Fibroblast of lung (primary cell): ENCODE measurements around the gene TTLL10. TPM values are rescaled to one million over a fixed set of nuclear protein-coding genes. Genes with fewer than 3 reads are reported as not detected.

Source experiments
- DNase-seq, 2 donors: peaks; one replicate each; pipeline versions ENCODE4 v3.0.0 to v3.0.0-alpha.2; 2010; ENCODE audit warnings: low read depth in 2 of 2
- H2AFZ ChIP-seq: 2 replicates; pipeline ENCODE4 v1.5.1; 2012; ENCODE audit warnings: low read length, control low read depth, inconsistent platforms
- H3K27ac ChIP-seq: 2 replicates; pipeline ENCODE4 v1.5.1; 2011; ENCODE audit warnings: low read length, control low read depth; ENCODE audit not compliant: insufficient read depth
- H3K27me3 ChIP-seq: 2 replicates; pipeline ENCODE4 v1.5.1; 2011; ENCODE audit warnings: mild to moderate bottlenecking, low read length; ENCODE audit not compliant: control insufficient read depth, insufficient read depth
- H3K36me3 ChIP-seq: 2 replicates; pipeline ENCODE4 v1.5.1; 2011; ENCODE audit warnings: low read length; ENCODE audit not compliant: control insufficient read depth, insufficient read depth
- H3K4me1 ChIP-seq: 2 replicates; pipeline ENCODE4 v1.5.1; 2011; ENCODE audit warnings: low read length; ENCODE audit not compliant: control insufficient read depth, insufficient read depth; ENCODE audit errors: extremely low read depth
- H3K4me2 ChIP-seq: 2 replicates; pipeline ENCODE4 v1.5.1; 2011; ENCODE audit warnings: low read length, control low read depth; ENCODE audit not compliant: insufficient read depth; ENCODE audit errors: extremely low read depth
- H3K4me3 ChIP-seq, 4 experiments: fragments of 200-600 bp in 1 of 4; sonication (generic) in 1 of 4; replicated peaks in 1 of 4; 2 replicates each; pipeline ENCODE4 v1.5.1; 2011 to 2016; ENCODE audit warnings: low read length in 4 of 4, low read depth in 3 of 4, mild to moderate bottlenecking in 3 of 4, control low read depth in 2 of 4, inconsistent platforms in 1 of 4, mixed read lengths in 1 of 4; ENCODE audit not compliant: insufficient read depth in 1 of 4; ENCODE audit errors: control extremely low read depth in 1 of 4
- H3K79me2 ChIP-seq: 2 replicates; pipeline ENCODE4 v1.5.1; 2012; ENCODE audit warnings: mild to moderate bottlenecking, low read length, inconsistent platforms; ENCODE audit not compliant: control insufficient read depth, insufficient read depth
- H3K9ac ChIP-seq: 2 replicates; pipeline ENCODE4 v1.5.1; 2011; ENCODE audit warnings: mild to moderate bottlenecking, low read length, control low read depth; ENCODE audit not compliant: insufficient read depth
- H3K9me3 ChIP-seq: 2 replicates; pipeline ENCODE4 v1.5.1; 2012; ENCODE audit warnings: low read depth, low read length; ENCODE audit not compliant: control insufficient read depth, insufficient read depth
- H4K20me1 ChIP-seq: 2 replicates; pipeline ENCODE4 v1.5.1; 2011; ENCODE audit warnings: low read length; ENCODE audit not compliant: control insufficient read depth, insufficient read depth; ENCODE audit errors: extremely low read depth
- CTCF ChIP-seq, 2 donors: IDR thresholded peaks in 1 of 2; conservative IDR thresholded peaks in 1 of 2; 1 replicate in 1 of 2; 2 replicates in 1 of 2; pipeline ENCODE4 v1.5.1; 2011 to 2012; ENCODE audit warnings: low read length in 2 of 2, control low read depth in 1 of 2, inconsistent platforms in 1 of 2, low read depth in 1 of 2, mild to moderate bottlenecking in 1 of 2
- EZH2 ChIP-seq: IDR thresholded peaks from 2 replicates; pipeline ENCODE4 v1.5.1; 2012; ENCODE audit warnings: low read length, control low read depth, mild to moderate bottlenecking; ENCODE audit errors: missing control alignments
- polyA plus RNA-seq, 2 donors: library from polyadenylated mRNA; depleted of rRNA in 1 of 2; stranded (reverse) in 1 of 2; unstranded in 1 of 2; fragments of >200 nt; gene quantifications; 2 replicates each; pipeline ENCODE4 v1.2.1, GENCODE V29; 2011 to 2012; ENCODE audit warnings: missing spikeins in 1 of 2
- total RNA-seq: library from RNA; depleted of rRNA; stranded (reverse); fragments of >200 nt; gene quantifications from 2 replicates; pipeline ENCODE4 v1.2.1, GENCODE V29; 2014

The TTLL10 gene
- total and polyA plus RNA-seq, 2 donors (not counting 1 experiment from before 2014, with no cell fraction given), result not detected

- no peak for TF ChIP-seq CTCF (conservative IDR thresholded peaks at IDR 0.05 in 1 of 2, IDR thresholded peaks at IDR 0.05 in 1 of 2; ENCODE audit: low read depth in 1 of 2, low read length in 2 of 2)
- TF ChIP-seq EZH2, result no peak
- DNase-seq, result no peak
- no peak overlapping the region for H3K4me2 ChIP-seq
- H3K4me1 ChIP-seq, result no peaks in the 10 kb centered on the region
- H3K4me3 ChIP-seq, result no peak overlapping the region
- no peaks in the 10 kb centered on the region for H3K36me3 ChIP-seq
- no peaks in the 10 kb centered on the region for H3K27me3 ChIP-seq
- H3K27ac ChIP-seq, result no peak overlapping the region
- H4K20me1 ChIP-seq, result no peaks in the 10 kb centered on the region
- H3K9me3 ChIP-seq, result no peaks in the 10 kb centered on the region
- H3K9ac ChIP-seq, result no peak overlapping the region
- no peaks in the 10 kb centered on the region for H3K79me2 ChIP-seq
- H2AFZ ChIP-seq, result no peak overlapping the region
Measured at GRCh38 chr1:1146596-1146995, 27.1 kb upstream of the TTLL10 start.

- Histone ChIP-seq H2AFZ (no peak overlapping the region), H4K20me1 (no peaks in the 10 kb centered on the region), H3K79me2 (no peaks in the 10 kb centered on the region), H3K9me3 (no peaks in the 10 kb centered on the region), H3K36me3 (no peaks in the 10 kb centered on the region), H3K4me1 (no peaks in the 10 kb centered on the region), H3K4me3 (no peak overlapping the region), H3K9ac (no peak overlapping the region), H3K27ac (no peak overlapping the region), H3K27me3 (no peaks in the 10 kb centered on the region), H3K4me2 (no peak overlapping the region)
- TF ChIP-seq CTCF (conservative IDR thresholded peaks at IDR 0.05 in 1 of 2, IDR thresholded peaks at IDR 0.05 in 1 of 2; ENCODE audit: low read depth in 1 of 2, low read length in 2 of 2) (no peak), EZH2 (no peak)
- no peak for DNase-seq
Measured at GRCh38 chr1:1148061-1148460, 25.6 kb upstream of the TTLL10 start.

GRCh38 chr1:1148569-1148968 is 25.1 kb upstream of the TTLL10 start:
- H4K20me1 ChIP-seq, result no peaks in the 10 kb centered on the region
- H3K4me1 ChIP-seq, result no peaks in the 10 kb centered on the region
- H3K9me3 ChIP-seq, result no peaks in the 10 kb centered on the region
- H3K4me3 ChIP-seq, result no peak overlapping the region
- no peaks in the 10 kb centered on the region for H3K79me2 ChIP-seq
- no peaks in the 10 kb centered on the region for H3K36me3 ChIP-seq
- no peak for DNase-seq
- TF ChIP-seq CTCF (conservative IDR thresholded peaks at IDR 0.05 in 1 of 2, IDR thresholded peaks at IDR 0.05 in 1 of 2; ENCODE audit: low read depth in 1 of 2, low read length in 2 of 2), result no peak
- no peak for TF ChIP-seq EZH2
- H2AFZ ChIP-seq, result no peak overlapping the region
- H3K4me2 ChIP-seq, result no peak overlapping the region
- H3K9ac ChIP-seq, result no peak overlapping the region
- H3K27me3 ChIP-seq, result no peaks in the 10 kb centered on the region
- no peak overlapping the region for H3K27ac ChIP-seq
